Measurements from ENCODE around the gene TSHR.

Gene TSHR

DNA sequence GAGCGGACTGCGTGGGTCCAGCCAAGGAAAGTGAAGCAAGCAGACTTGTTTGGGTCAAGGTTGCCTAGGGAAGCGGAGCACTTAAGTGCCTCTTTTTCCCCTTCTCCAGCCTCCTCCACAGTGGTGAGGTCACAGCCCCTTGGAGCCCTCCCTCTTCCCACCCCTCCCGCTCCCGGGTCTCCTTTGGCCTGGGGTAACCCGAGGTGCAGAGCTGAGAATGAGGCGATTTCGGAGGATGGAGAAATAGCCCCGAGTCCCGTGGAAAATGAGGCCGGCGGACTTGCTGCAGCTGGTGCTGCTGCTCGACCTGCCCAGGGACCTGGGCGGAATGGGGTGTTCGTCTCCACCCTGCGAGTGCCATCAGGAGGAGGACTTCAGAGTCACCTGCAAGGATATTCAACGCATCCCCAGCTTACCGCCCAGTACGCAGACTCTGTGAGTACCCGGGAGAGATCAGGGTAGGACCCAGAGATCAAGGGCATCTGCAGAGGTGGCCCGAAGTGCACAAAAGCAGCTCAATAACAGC, at the start of gene TSHR:
TSS of gene TSHR (plus strand) at position 206 of the 526 bp plus-strand sequence. CDS start at position 266, 60 bp downstream.
- TF ChIP-seq, protein P1, sequence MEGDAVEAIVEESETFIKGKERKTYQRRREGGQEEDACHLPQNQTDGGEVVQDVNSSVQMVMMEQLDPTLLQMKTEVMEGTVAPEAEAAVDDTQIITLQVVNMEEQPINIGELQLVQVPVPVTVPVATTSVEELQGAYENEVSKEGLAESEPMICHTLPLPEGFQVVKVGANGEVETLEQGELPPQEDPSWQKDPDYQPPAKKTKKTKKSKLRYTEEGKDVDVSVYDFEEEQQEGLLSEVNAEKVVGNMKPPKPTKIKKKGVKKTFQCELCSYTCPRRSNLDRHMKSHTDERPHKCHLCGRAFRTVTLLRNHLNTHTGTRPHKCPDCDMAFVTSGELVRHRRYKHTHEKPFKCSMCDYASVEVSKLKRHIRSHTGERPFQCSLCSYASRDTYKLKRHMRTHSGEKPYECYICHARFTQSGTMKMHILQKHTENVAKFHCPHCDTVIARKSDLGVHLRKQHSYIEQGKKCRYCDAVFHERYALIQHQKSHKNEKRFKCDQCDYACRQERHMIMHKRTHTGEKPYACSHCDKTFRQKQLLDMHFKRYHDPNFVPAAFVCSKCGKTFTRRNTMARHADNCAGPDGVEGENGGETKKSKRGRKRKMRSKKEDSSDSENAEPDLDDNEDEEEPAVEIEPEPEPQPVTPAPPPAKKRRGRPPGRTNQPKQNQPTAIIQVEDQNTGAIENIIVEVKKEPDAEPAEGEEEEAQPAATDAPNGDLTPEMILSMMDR (IDR thresholded peaks at IDR 0.05): no peak

DNA sequence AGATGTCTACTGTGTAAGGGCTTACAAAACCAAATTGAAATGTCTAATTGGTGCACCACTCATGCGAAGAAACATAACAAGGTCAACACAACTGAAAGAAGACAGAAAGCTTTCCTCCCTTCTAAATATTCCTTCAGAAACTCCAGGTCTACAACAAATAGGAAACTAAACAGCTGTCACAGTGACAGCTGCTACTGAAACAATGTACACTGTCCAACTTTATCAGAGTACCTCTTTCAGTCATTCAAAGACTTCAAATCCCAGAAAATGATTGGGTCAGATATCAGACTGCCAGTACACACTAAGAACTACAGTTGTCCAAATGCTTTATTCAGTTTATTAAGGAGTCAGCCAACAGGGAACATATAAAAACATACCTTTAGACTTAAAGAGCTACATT, 49.1 kb upstream of the TSHR start:
- TF ChIP-seq, protein P1 (IDR thresholded peaks at IDR 0.05): no peak

DNA sequence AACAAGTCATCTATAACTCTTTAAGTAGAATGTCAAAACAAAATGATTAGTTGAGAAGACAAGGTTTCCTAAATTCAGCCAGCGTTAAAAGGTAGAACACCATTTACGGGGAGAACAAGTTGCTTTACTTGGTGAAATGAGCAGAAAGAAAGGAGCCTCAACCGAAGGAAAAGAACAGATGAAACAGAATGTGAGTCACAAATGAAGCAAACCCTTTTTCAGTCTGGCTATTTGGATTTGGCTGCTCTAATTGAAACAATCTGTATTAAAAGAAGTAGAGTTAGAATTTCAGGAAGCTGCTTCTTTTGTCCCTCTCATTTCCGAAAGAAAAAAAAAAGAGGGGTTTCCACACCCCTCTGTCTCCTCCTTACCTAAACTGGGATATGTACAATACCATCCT, 48.5 kb upstream of the TSHR start:
- TF ChIP-seq, protein P1 (IDR thresholded peaks at IDR 0.05): no peak

DNA sequence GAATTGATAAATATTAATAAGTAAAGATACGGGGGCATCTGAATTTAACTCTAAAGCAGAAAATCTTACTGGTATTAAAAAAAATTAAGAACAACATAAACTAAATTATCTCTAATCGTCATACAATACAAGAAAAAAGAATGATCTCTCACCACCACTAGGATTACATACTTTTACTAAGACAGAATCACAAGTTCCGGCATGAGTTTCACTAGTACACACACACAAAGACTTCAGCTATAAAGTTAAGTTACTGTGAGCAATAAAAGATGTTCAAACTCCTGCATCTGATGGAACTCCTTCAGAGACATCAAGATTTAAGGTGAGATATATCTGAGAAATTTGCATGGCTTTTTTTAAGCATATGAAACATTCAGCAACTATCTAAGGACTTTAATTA, 35.8 kb upstream of the TSHR start:
- TF ChIP-seq, protein P1 (IDR thresholded peaks at IDR 0.05): no peak

DNA sequence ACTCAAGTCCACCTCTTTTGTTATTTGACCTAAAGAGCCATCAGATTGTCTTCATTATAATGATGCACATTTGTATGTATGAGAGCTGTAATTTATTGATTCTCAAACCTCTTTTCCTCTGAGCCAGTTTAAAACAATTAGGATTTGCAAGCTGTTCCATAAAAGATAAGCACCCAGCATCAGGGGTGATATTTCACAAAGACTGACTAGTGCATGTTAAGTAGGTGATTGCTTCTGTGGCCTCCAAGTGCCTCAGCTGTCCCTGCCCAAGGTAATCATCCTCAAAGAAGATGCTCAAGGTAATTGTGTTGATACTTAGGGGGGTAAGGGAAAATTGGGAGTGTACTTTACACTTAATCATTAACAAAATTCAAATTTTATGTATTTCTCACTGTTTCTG, 32.1 kb upstream of the TSHR start:
- TF ChIP-seq, protein P1 (IDR thresholded peaks at IDR 0.05): no peak

DNA sequence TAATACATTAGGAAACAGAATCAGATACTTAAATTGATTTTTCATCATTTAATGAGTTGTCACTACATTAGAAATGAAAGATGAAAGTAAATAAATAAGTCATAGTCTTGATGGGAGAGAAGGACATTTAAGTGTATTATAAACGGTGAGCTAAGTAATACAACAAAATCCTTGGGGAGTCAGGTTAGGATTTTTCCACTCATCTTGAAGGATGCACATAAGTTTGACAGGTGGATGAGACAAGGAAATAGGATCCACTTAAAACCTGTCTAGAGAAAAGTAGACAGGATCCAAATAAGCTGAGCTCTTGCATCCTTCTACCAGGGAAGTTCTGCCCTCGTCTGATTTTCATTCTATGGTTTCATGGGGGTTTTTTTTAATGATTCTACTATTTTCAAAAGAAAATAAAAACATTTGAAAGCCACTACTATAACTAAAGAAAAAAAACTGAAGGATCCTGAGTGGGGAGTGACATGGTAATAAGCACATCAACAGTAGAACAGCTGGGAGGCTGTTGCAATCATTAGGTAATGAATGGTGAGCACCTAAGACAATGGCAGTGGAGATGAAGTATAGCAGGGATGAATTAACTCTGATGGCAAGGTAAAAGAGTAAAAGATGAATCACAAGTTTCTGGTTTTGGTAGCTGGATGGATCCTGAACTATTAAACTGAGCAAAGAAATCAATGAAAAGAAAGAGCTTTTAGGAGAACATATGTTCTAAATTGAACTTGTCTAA, 30.9 kb upstream of the TSHR start:
- TF ChIP-seq, protein P1 (IDR thresholded peaks at IDR 0.05): no peak

DNA sequence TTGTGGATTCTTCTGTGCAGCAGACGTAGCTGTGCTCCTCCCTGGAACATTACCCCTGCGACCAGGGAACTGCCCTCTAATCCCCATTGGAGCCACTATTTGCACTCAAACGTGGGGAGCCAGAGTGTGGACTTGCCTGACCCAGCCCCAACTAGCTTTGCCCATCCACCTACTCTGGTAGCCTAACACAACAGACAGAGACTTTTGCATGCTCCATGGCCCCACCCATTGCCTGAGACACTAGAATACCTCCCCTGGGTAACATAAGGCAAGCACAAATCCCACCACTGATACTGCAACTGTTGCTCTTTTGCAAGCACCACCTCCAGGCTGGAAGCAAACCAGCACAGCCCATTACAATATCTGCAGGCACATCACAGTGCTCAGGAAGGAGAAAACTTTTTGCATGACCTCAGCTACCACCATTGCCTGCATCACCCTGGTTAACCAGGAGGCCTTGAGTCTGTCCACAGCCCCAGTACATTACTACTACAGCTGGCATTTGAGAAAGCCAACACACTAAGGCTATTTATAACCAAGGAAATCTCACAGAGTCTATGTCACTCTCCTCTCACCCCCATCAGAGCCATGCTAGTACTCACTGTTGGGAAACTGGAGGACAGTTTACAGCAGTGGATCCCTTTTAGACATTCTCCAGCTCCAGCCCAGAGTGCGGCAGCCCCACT, 28.9 kb upstream of the TSHR start:
- TF ChIP-seq, protein P1 (IDR thresholded peaks at IDR 0.05): no peak

Measured in LNCAP (cell line).